Endodermal cell (in vitro differentiated cells): ENCODE data around the gene STUM. TPM values are rescaled to one million over a fixed set of nuclear protein-coding genes. Genes with fewer than 3 reads are reported as not detected.
A peak's percentile ranks its signal among the peaks of the same experiment; 100 is the strongest.

Experiments
- DNase-seq: peaks from one replicate; pipeline ENCODE4 v3.0.0-alpha.2; 2017
- H3K27ac ChIP-seq: 2 replicates; pipeline ENCODE4 v1.5.1; 2013; ENCODE audit warnings: mild to moderate bottlenecking, low read depth, low read length, moderate library complexity
- H3K27me3 ChIP-seq: 2 replicates; pipeline ENCODE4 v1.6.1; 2013; ENCODE audit warnings: mild to moderate bottlenecking, low read length, moderate library complexity; ENCODE audit not compliant: insufficient read depth, control insufficient read depth, poor library complexity, severe bottlenecking
- H3K36me3 ChIP-seq: 2 replicates; pipeline ENCODE4 v1.7.0; 2013; ENCODE audit warnings: mild to moderate bottlenecking, low read length, moderate library complexity; ENCODE audit not compliant: control insufficient read depth, insufficient read depth
- H3K4me1 ChIP-seq: one replicate; pipeline ENCODE4 v1.7.0; 2013; ENCODE audit warnings: low read length; ENCODE audit not compliant: control insufficient read depth, insufficient read depth
- H3K4me3 ChIP-seq: 2 replicates; pipeline ENCODE4 v1.5.1; 2013; ENCODE audit warnings: mild to moderate bottlenecking, low read length, moderate library complexity
- H3K9ac ChIP-seq: 2 replicates; pipeline ENCODE4 v1.6.1; 2013; ENCODE audit warnings: mild to moderate bottlenecking, low read length, moderate library complexity; ENCODE audit not compliant: poor library complexity, severe bottlenecking; ENCODE audit errors: extremely low read depth
- H3K9me3 ChIP-seq: 2 replicates; pipeline ENCODE4 v1.6.1; 2013; ENCODE audit warnings: mild to moderate bottlenecking, low read length, moderate library complexity; ENCODE audit not compliant: control insufficient read depth
- H3K27ac Mint-ChIP-seq: 2 replicates; pipeline ENCODE4 v1.8.0; 2020; ENCODE audit warnings: mixed read lengths
- H3K27me3 Mint-ChIP-seq: 2 replicates; pipeline ENCODE4 v1.8.0; 2021; ENCODE audit warnings: mild to moderate bottlenecking, mixed read lengths; ENCODE audit not compliant: insufficient read depth
- H3K36me3 Mint-ChIP-seq: 2 replicates; pipeline ENCODE4 v1.8.0; 2020; ENCODE audit warnings: low read depth, mixed read lengths
- H3K4me1 Mint-ChIP-seq: 2 replicates; pipeline ENCODE4 v1.8.0; 2020; ENCODE audit warnings: mixed read lengths
- H3K4me3 Mint-ChIP-seq: 2 replicates; pipeline ENCODE4 v1.8.0; 2020; ENCODE audit warnings: mild to moderate bottlenecking, moderate library complexity, mixed read lengths
- H3K9me3 Mint-ChIP-seq: 2 replicates; pipeline ENCODE4 v1.8.0; 2020; ENCODE audit warnings: mild to moderate bottlenecking, mixed read lengths
- CTCF ChIP-seq: fragments of 200-600 bp; sonication (generic); conservative IDR thresholded peaks from 2 replicates; pipeline ENCODE4 v1.5.0; 2021; ENCODE audit warnings: antibody characterized with exemption, mild to moderate bottlenecking
- WGBS, 2 experiments: methylation state at CpG; one replicate each; pipeline versions ENCODE4 v1.1.5 to v1.1.7; 2013; ENCODE audit warnings: missing lambda C conversion rate in 2 of 2, mixed read lengths in 1 of 2; ENCODE audit not compliant: insufficient coverage in 1 of 2, insufficient read length in 1 of 2; 5-methylcytosine and 5-hydroxymethylcytosine counted together
- total RNA-seq, 2 donors: library from RNA; stranded (reverse); fragmentation: NEBNext Ultra II Directional in 1 of 2; extraction: Animal tissue kit (Norgen Biotek cat#: 25700) in 1 of 2; gene quantifications; 2 replicates in 1 of 2; 3 replicates in 1 of 2; pipeline ENCODE4 v1.2.1, GENCODE V29; 2021

Gene STUM
- total RNA-seq, 2 donors from 2014 or later: 0.04 to 0.20 TPM

- Histone ChIP-seq H3K9me3 (peaks cover 6% of the 10 kb centered on the region), H3K27ac (no peak overlapping the region), H3K9ac (no peak overlapping the region), H3K36me3 (peaks cover 9% of the 10 kb centered on the region), H3K27me3 (peaks cover 8% of the 10 kb centered on the region), H3K4me1 (no peaks in the 10 kb centered on the region), H3K4me3 (no peak overlapping the region)
- peaks cover 30% of the 10 kb centered on the region for H3K27me3 Mint-ChIP-seq
- H3K9me3 Mint-ChIP-seq: peaks cover 3% of the 10 kb centered on the region
- TF ChIP-seq CTCF: no peak
- H3K27ac Mint-ChIP-seq: no peak overlapping the region
- H3K4me1 Mint-ChIP-seq: no peaks in the 10 kb centered on the region
- peak; percentile 28 for DNase-seq
- WGBS, 2 experiments: 93 to 94% methylated on average over 5 to 10 of the region's 10 CpGs
- peaks cover 14% of the 10 kb centered on the region for H3K36me3 Mint-ChIP-seq
- no peak overlapping the region for H3K4me3 Mint-ChIP-seq
These were observed 80.1 kb downstream of the STUM start for GRCh38 chr1:226628612-226629155.

GRCh38 chr1:226629210-226629895, 80.8 kb downstream of the STUM start:
- H3K36me3 ChIP-seq: peaks cover 13% of the 10 kb centered on the region
- peak overlapping the region; percentile 24 for H3K27ac ChIP-seq
- H3K4me3 Mint-ChIP-seq: no peak overlapping the region
- H3K4me3 ChIP-seq: no peak overlapping the region
- peaks cover 14% of the 10 kb centered on the region for H3K36me3 Mint-ChIP-seq
- DNase-seq: peak; percentile 45
- peaks cover 3% of the 10 kb centered on the region for H3K9me3 Mint-ChIP-seq
- peaks cover 8% of the 10 kb centered on the region for H3K27me3 ChIP-seq
- TF ChIP-seq CTCF: no peak
- H3K27me3 Mint-ChIP-seq: peaks cover 30% of the 10 kb centered on the region
- no peaks in the 10 kb centered on the region for H3K4me1 ChIP-seq
- no peak overlapping the region for H3K9ac ChIP-seq
- H3K9me3 ChIP-seq: peaks cover 6% of the 10 kb centered on the region
- H3K27ac Mint-ChIP-seq: no peak overlapping the region
- H3K4me1 Mint-ChIP-seq: no peaks in the 10 kb centered on the region
- WGBS, 2 experiments: 89 to 92% methylated on average over 6 to 18 of the region's 18 CpGs

- Histone ChIP-seq H3K9ac (no peak overlapping the region), H3K27ac (no peak overlapping the region), H3K4me3 (no peak overlapping the region), H3K4me1 (no peaks in the 10 kb centered on the region), H3K36me3 (peaks cover 13% of the 10 kb centered on the region), H3K9me3 (peaks cover 6% of the 10 kb centered on the region), H3K27me3 (peaks cover 8% of the 10 kb centered on the region)
- Mint-ChIP-seq H3K27me3 (peaks cover 30% of the 10 kb centered on the region), H3K9me3 (peaks cover 3% of the 10 kb centered on the region), H3K4me1 (no peaks in the 10 kb centered on the region), H3K4me3 (no peak overlapping the region), H3K27ac (no peak overlapping the region), H3K36me3 (peaks cover 15% of the 10 kb centered on the region)
- 80 to 95% methylated on average over 1 to 6 of the region's 6 CpGs for WGBS, 2 experiments
- no peak for TF ChIP-seq CTCF
- peak; percentile 15 for DNase-seq
These were observed 81.5 kb downstream of the STUM start for GRCh38 chr1:226629896-226630550.
